HCT116 (cell line): ENCODE measurements around the gene SERPINA10.
"Not testable (repeated sequence)": the region's sequence is repeated elsewhere in the genome, so short reads cannot be mapped to it uniquely, and the experiment has no call there.

Experiments used
- CTCF ChIP-seq, 3 experiments: fragments of 200-600 bp in 1 of 3; sonication (generic) in 1 of 3; IDR thresholded peaks in 2 of 3; conservative IDR thresholded peaks in 1 of 3; 2 replicates each; pipeline ENCODE4 v1.5.1; 2012 to 2017; ENCODE audit warnings: low read depth in 2 of 3, low read length in 2 of 3, antibody characterized with exemption in 1 of 3, borderline replicate concordance in 1 of 3, control low read depth in 1 of 3, mild to moderate bottlenecking in 1 of 3, mixed read lengths in 1 of 3, mixed run types in 1 of 3, moderate library complexity in 1 of 3; ENCODE audit not compliant: insufficient read depth in 1 of 3
- EZH2 ChIP-seq: fragments of 200-600 bp; sonication (generic); IDR thresholded peaks from 2 replicates; pipeline ENCODE4 v1.6.1; 2017; ENCODE audit warnings: antibody characterized with exemption, mixed run types
- EZH2phosphoT487 ChIP-seq: fragments of 200-600 bp; IDR thresholded peaks from 2 replicates; pipeline ENCODE4 v1.6.1; 2018; ENCODE audit warnings: antibody characterized with exemption, borderline replicate concordance
- POLR2A ChIP-seq: IDR thresholded peaks from 2 replicates; pipeline ENCODE4 v1.7.0; 2011; ENCODE audit warnings: borderline replicate concordance; ENCODE audit not compliant: insufficient read depth, insufficient read length; ENCODE audit errors: extremely low read depth
- POLR2AphosphoS5 ChIP-seq: IDR thresholded peaks from 2 replicates; pipeline ENCODE4 v1.6.1; 2011; ENCODE audit warnings: mild to moderate bottlenecking, low read depth, low read length, moderate library complexity
- RAD21 ChIP-seq: IDR thresholded peaks from 2 replicates; pipeline ENCODE4 v1.6.1; 2012; ENCODE audit warnings: low read depth, mild to moderate bottlenecking
- SP1 ChIP-seq: IDR thresholded peaks from 2 replicates; pipeline ENCODE4 v1.6.1; 2012; ENCODE audit warnings: low read depth
- SRF ChIP-seq: IDR thresholded peaks from 2 replicates; pipeline ENCODE4 v1.6.1; 2012; ENCODE audit warnings: low read depth
- YY1 ChIP-seq: IDR thresholded peaks from 2 replicates; pipeline ENCODE4 v1.6.1; 2011; ENCODE audit warnings: low read length, low read depth, moderate library complexity, mild to moderate bottlenecking; ENCODE audit not compliant: insufficient replicate concordance; ENCODE audit errors: extremely low read depth
- ZNF274 ChIP-seq: fragments of 200-500 bp; sonication (Bioruptor generic); IDR thresholded peaks from 2 replicates; pipeline ENCODE4 v1.6.1; 2014; ENCODE audit warnings: mild to moderate bottlenecking, low read depth, low read length, inconsistent platforms
- TF ChIP-seq, protein P1 (sequence below): IDR thresholded peaks from 2 replicates; pipeline ENCODE4 v1.6.1; 2012

GRCh38 chr14:94296181-94296545, 3.1 kb upstream of the SERPINA10 start:
- TF ChIP-seq YY1; CTCF (IDR thresholded peaks at IDR 0.05 in 2 of 3, conservative IDR thresholded peaks at IDR 0.05 in 1 of 3; ENCODE audit: borderline replicate concordance in 1 of 3, insufficient read depth in 1 of 3, low read depth in 2 of 3, low read length in 2 of 3); EZH2; SRF; ZNF274; SP1; RAD21; EZH2phosphoT487; POLR2AphosphoS5; POLR2A: not testable (repeated sequence)
- TF ChIP-seq, protein P1, sequence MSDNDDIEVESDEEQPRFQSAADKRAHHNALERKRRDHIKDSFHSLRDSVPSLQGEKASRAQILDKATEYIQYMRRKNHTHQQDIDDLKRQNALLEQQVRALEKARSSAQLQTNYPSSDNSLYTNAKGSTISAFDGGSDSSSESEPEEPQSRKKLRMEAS: not testable (repeated sequence)
